NCI-H2171 (cell line): ENCODE measurements around the gene TBC1D19.
"Not testable (repeated sequence)": the region's sequence is repeated elsewhere in the genome, so short reads cannot be mapped to it uniquely, and the experiment has no call there.

Source experiments
- DNase-seq: peaks from one replicate; lab custom pipeline; 2025; lab: John Stamatoyannopoulos, UW

The TBC1D19 gene

GRCh38 chr4:26583865-26584652 is at the start of gene TBC1D19:
TSS of gene TBC1D19 (plus strand) at chr4:26584084. CDS start at chr4:26584194, 110 bp downstream.
- peak; percentile 67 for DNase-seq

- no peak for DNase-seq
Measured at GRCh38 chr4:26542991-26543390, 40.9 kb upstream of the TBC1D19 start.

- DNase-seq, result no peak
Measured at GRCh38 chr4:26544421-26544820, 39.5 kb upstream of the TBC1D19 start.

- not testable (repeated sequence) for DNase-seq
Measured at GRCh38 chr4:26548379-26548778, 35.5 kb upstream of the TBC1D19 start.

GRCh38 chr4:26557164-26557563 is 26.7 kb upstream of the TBC1D19 start:
- no peak for DNase-seq

GRCh38 chr4:26558166-26558895 is 25.6 kb upstream of the TBC1D19 start:
- no peak for DNase-seq

- DNase-seq, result no peak
Measured at GRCh38 chr4:26566133-26566532, 17.8 kb upstream of the TBC1D19 start.

GRCh38 chr4:26568446-26568994 is 15.4 kb upstream of the TBC1D19 start:
- no peak for DNase-seq

- DNase-seq, result no peak
Measured at GRCh38 chr4:26570596-26570995, 13.3 kb upstream of the TBC1D19 start.

- DNase-seq, result no peak
Measured at GRCh38 chr4:26573389-26573794, 10.5 kb upstream of the TBC1D19 start.

- DNase-seq, result no peak
Measured at GRCh38 chr4:26574563-26574962, 9.3 kb upstream of the TBC1D19 start.

GRCh38 chr4:26576231-26576739 is 7.6 kb upstream of the TBC1D19 start:
- no peak for DNase-seq

- no peak for DNase-seq
Measured at GRCh38 chr4:26577066-26577465, 6.8 kb upstream of the TBC1D19 start.

- no peak for DNase-seq
Measured at GRCh38 chr4:26579169-26579568, 4.7 kb upstream of the TBC1D19 start.

- not testable (repeated sequence) for DNase-seq
Measured at GRCh38 chr4:26581341-26581740, 2.5 kb upstream of the TBC1D19 start.

GRCh38 chr4:26583538-26583864 is 383 bp upstream of the TBC1D19 start:
- DNase-seq, result no peak

- DNase-seq, result no peak
Measured at GRCh38 chr4:26584725-26585124, 841 bp downstream of the TBC1D19 start.

- DNase-seq, result no peak
Measured at GRCh38 chr4:26589705-26590104, 5.8 kb downstream of the TBC1D19 start.

GRCh38 chr4:26590639-26591038 is 6.8 kb downstream of the TBC1D19 start:
- DNase-seq, result no peak

- DNase-seq, result not testable (repeated sequence)
Measured at GRCh38 chr4:26593557-26593956, 9.7 kb downstream of the TBC1D19 start.

- no peak for DNase-seq
Measured at GRCh38 chr4:26594371-26594770, 10.5 kb downstream of the TBC1D19 start.

GRCh38 chr4:26594778-26595177 is 10.9 kb downstream of the TBC1D19 start:
- DNase-seq, result no peak

GRCh38 chr4:26596843-26597242 is 13.0 kb downstream of the TBC1D19 start:
- DNase-seq, result no peak
